Osteocyte (in vitro differentiated cells): ENCODE data around the gene NOC4L. TPM values are rescaled to one million over a fixed set of nuclear protein-coding genes. Genes with fewer than 3 reads are reported as not detected.

Experiments
- DNase-seq: peaks from one replicate; pipeline ENCODE4 v3.0.0; 2021; ENCODE audit warnings: mixed read lengths; ENCODE audit not compliant: unreplicated experiment; ENCODE audit errors: extremely low spot score
- H3K27ac Mint-ChIP-seq: one replicate; pipeline ENCODE4 v1.8.0; 2021; ENCODE audit warnings: mild to moderate bottlenecking, mixed read lengths; ENCODE audit not compliant: unreplicated experiment
- H3K27me3 Mint-ChIP-seq: one replicate; pipeline ENCODE4 v1.8.0; 2021; ENCODE audit warnings: mixed read lengths; ENCODE audit not compliant: unreplicated experiment
- H3K36me3 Mint-ChIP-seq: one replicate; pipeline ENCODE4 v1.8.0; 2021; ENCODE audit warnings: mixed read lengths; ENCODE audit not compliant: unreplicated experiment
- H3K4me1 Mint-ChIP-seq: one replicate; pipeline ENCODE4 v1.8.0; 2021; ENCODE audit warnings: mixed read lengths; ENCODE audit not compliant: unreplicated experiment
- H3K4me3 Mint-ChIP-seq: one replicate; pipeline ENCODE4 v1.8.0; 2021; ENCODE audit warnings: mild to moderate bottlenecking, moderate library complexity, mixed read lengths; ENCODE audit not compliant: unreplicated experiment
- H3K9me3 Mint-ChIP-seq: one replicate; pipeline ENCODE4 v1.8.0; 2021; ENCODE audit warnings: mixed read lengths; ENCODE audit not compliant: unreplicated experiment
- long read RNA-seq: library from polyadenylated mRNA; unstranded; transcript quantifications from one replicate; pipeline ENCODE4 v2.0.0, GENCODE V29; 2021
- total RNA-seq: library from RNA; stranded (reverse); gene quantifications from 2 replicates; pipeline ENCODE4 v1.2.1, GENCODE V29; 2021
- TF ChIP-seq, protein P1 (sequence below): fragments of 200-600 bp; sonication (generic); IDR thresholded peaks from 2 replicates; pipeline ENCODE4 v1.5.0; 2021; ENCODE audit warnings: antibody characterized with exemption, mild to moderate bottlenecking, moderate library complexity

The NOC4L gene
- total RNA-seq, result 21.4 and 22.0 TPM in 2 replicates
- long read RNA-seq, partial matches to known transcripts, result 0 of 4 reads
- long read RNA-seq, other reads (novel, unspliced or antisense), result 1 of 4 reads

DNA sequence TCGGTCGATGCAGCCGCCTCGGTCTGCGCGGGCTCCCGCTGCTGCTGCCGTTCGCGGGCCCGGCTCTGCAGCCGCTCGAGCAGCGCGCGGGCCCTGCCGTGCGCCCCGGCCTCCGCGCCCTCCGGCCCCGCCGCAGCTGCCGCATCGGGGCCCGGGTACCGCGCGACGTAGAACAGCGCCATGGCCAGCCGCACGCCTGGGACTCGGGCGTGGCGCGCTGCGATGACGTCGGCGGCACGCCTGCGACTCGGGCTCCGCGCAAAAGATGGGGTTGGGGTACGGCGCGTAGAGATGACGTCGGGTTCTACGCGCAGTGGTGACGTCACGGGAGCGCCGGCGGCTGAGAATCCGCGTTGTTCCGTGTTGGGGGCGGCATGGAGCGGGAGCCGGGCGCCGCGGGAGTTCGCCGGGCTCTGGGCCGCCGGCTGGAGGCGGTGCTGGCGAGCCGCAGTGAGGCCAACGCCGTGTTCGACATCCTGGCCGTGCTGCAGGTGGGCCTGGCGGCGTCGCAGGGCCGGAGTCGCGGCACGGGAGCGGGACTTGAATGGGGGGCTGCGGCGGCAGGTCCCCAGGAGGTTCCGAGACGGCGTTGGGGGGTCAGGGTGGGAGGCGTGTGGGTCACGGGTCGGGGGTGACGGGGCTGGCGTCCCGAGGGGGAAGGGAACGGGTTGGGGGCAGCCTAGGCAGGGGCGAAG, at the start of gene NOC4L, which contains the start of gene DDX51:
NOC4L (plus strand) TSS at position 343 of the 695 bp plus-strand sequence; CDS start at position 375, 32 bp downstream.
DDX51 (minus strand) TSS at position 205 of the 695 bp plus-strand sequence; CDS start at position 182, 23 bp downstream.
- Mint-ChIP-seq H3K36me3 (peaks cover 7% of the 10 kb centered on the region), H3K9me3 (no peaks in the 10 kb centered on the region), H3K27me3 (no peaks in the 10 kb centered on the region), H3K4me1 (peaks cover 26% of the 10 kb centered on the region), H3K4me3 (peak within 1 kb of the TSS; percentile 83), H3K27ac (peak within 1 kb of the TSS; percentile 78)
- DNase-seq, result peak; percentile 98
- TF ChIP-seq, protein P1, sequence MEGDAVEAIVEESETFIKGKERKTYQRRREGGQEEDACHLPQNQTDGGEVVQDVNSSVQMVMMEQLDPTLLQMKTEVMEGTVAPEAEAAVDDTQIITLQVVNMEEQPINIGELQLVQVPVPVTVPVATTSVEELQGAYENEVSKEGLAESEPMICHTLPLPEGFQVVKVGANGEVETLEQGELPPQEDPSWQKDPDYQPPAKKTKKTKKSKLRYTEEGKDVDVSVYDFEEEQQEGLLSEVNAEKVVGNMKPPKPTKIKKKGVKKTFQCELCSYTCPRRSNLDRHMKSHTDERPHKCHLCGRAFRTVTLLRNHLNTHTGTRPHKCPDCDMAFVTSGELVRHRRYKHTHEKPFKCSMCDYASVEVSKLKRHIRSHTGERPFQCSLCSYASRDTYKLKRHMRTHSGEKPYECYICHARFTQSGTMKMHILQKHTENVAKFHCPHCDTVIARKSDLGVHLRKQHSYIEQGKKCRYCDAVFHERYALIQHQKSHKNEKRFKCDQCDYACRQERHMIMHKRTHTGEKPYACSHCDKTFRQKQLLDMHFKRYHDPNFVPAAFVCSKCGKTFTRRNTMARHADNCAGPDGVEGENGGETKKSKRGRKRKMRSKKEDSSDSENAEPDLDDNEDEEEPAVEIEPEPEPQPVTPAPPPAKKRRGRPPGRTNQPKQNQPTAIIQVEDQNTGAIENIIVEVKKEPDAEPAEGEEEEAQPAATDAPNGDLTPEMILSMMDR, result no peak

DNA sequence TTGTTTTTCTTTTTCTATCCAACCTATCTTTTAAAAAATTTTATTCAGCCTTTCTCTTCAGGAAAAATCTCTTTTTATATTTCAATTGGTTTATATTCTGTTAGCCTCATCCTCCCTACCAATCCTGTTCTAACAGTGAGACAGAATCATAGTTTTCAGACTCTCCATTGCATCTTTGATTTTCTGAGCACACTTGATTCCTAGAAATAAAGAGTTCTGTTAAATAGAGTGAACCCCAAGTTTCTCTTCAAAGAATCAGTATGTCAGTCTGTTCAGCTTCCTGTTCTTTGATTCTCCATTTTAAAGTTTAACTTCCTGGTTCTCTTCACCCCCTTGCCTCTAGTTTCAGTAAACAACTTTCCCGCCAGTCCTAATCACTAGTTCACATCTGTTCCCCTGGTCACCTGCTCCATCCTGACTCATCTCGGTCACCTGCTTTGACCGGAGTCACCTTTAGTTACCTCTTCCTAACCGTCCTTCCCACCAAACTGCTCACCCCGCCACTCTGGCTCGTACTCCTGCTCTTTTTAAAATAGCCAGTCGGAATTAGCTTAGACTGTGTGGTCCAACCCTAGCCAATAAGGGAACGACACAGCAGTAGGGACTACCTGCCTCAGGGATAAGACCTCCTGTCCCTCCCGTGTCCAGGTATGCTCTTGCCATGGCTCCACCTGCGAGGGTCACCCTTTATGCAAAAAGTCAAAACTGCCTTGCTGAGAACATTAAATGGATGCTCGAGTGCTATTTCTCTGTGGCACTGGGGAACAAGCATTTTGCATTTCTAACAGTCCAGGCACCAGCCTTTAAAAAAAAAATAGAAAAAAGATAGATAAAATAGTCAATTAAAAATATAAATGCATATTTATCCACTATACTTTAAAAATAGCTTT, 48.5 kb upstream of the NOC4L start:
- Mint-ChIP-seq H3K27me3 (no peaks in the 10 kb centered on the region), H3K4me3 (no peak overlapping the region), H3K4me1 (peaks cover 2% of the 10 kb centered on the region), H3K36me3 (peaks cover 23% of the 10 kb centered on the region), H3K27ac (peak overlapping the region; percentile 31), H3K9me3 (no peaks in the 10 kb centered on the region)
- TF ChIP-seq, protein P1, result no peak
- DNase-seq, result peak; percentile 63

DNA sequence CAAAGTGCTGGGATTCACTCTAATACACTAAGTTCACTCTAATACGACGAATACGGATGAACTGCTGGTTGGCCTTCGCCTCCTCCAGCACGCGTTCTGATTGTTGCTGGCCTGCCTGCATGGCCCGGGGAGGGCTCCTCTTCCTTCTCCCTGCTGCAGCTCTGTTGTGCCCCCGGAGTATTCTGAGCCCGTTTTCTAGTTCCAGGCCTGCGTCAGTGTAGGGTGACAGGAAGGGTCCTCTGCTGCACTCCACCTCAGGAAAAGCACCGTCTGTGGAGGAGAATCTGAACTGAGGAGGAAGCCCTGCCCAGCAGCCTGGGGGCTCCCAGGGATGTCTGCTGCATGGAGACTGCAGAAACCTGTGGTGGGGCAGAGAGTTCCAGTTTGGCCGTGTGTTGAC, 44.5 kb upstream of the NOC4L start:
- no peaks in the 10 kb centered on the region for H3K27me3 Mint-ChIP-seq
- no peaks in the 10 kb centered on the region for H3K9me3 Mint-ChIP-seq
- peak; percentile 79 for DNase-seq
- H3K27ac Mint-ChIP-seq, result no peak overlapping the region
- no peak overlapping the region for H3K4me3 Mint-ChIP-seq
- peaks cover 20% of the 10 kb centered on the region for H3K36me3 Mint-ChIP-seq
- H3K4me1 Mint-ChIP-seq, result peaks cover 2% of the 10 kb centered on the region
- TF ChIP-seq, protein P1, result no peak

DNA sequence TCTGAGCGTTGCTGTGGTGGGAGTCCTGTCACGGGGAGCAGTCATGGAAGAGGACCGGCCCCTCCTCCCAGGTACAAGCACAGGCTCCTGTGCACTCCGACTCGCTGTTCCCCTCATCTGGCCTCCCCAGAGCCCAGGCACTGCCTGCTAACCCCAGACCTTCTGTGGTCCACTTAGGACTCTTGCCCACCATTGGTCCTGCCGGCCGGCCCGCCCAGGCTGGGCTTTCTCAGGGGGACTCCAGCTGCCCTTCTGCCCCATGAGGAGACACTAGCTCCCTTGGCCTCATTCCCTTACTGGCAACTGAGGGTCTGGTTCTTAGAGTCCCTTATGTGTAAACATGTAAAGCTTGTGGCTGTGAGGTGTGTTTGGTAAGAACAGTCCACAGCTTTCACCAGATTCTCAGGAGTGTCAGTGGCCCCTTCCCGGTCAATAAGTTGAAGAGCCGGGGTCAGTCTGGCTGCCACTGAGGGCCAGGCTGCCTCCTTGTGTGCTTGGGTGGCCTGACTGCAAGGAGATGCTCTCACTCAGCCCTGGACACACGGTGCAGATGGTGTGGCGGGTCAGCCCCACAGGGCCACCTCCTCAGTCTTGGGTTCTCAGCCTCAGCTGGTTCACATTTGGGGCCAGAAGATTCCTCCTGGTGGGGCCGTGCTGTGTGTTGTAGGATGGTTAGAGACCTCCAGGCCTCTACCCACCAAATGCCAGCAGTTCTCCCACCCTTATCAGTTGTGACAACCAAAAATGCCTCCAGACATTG, 43.8 kb upstream of the NOC4L start:
- Mint-ChIP-seq H3K36me3 (peaks cover 22% of the 10 kb centered on the region), H3K27ac (no peak overlapping the region)

More for the DNA sequence above, 43.8 kb upstream of the NOC4L start:
- Mint-ChIP-seq H3K9me3 (no peaks in the 10 kb centered on the region), H3K27me3 (no peaks in the 10 kb centered on the region), H3K4me1 (peaks cover 2% of the 10 kb centered on the region), H3K4me3 (no peak overlapping the region)
- peak; percentile 69 for DNase-seq
- TF ChIP-seq, protein P1, result no peak
